ENCODE measurements around the gene PIGQ.

- no peak for TF ChIP-seq CTCF (IDR thresholded peaks at IDR 0.05; ENCODE audit: control extremely low read depth in 1 of 3, insufficient read depth in 1 of 3, low read depth in 1 of 3, low read length in 3 of 3)
- TF ChIP-seq USF2 (IDR thresholded peaks at IDR 0.05; ENCODE audit: low read length), result no peak
- TF ChIP-seq POLR2A (IDR thresholded peaks at IDR 0.05; ENCODE audit: control extremely low read depth in 1 of 2, low read depth in 2 of 2, low read length in 2 of 2), result no peak
- no peak for TF ChIP-seq TAF1 (IDR thresholded peaks at IDR 0.05; ENCODE audit: low read depth, low read length)
- TF ChIP-seq JUND (IDR thresholded peaks at IDR 0.05; ENCODE audit: low read length), result no peak
- TF ChIP-seq PHF8 (conservative IDR thresholded peaks at IDR 0.05; ENCODE audit: low read depth, low read length), result no peak
- no peak for TF ChIP-seq POLR2AphosphoS5 (IDR thresholded peaks at IDR 0.05; ENCODE audit: low read depth, low read length)
- no peak for TF ChIP-seq MAX (IDR thresholded peaks at IDR 0.05)
- TF ChIP-seq RFX5 (IDR thresholded peaks at IDR 0.05; ENCODE audit: borderline replicate concordance, low read depth, low read length), result no peak
- no peak for TF ChIP-seq ASH2L (IDR thresholded peaks at IDR 0.05; ENCODE audit: low read length)
- no peak for TF ChIP-seq YY1 (IDR thresholded peaks at IDR 0.05; ENCODE audit: low read depth, low read length)
- no peak for TF ChIP-seq SP1 (IDR thresholded peaks at IDR 0.05; ENCODE audit: low read depth, low read length)
- no peak for TF ChIP-seq ZNF274 (IDR thresholded peaks at IDR 0.05; ENCODE audit: borderline replicate concordance, extremely low read depth, low read length)
- no peak for TF ChIP-seq SRF (IDR thresholded peaks at IDR 0.05; ENCODE audit: low read depth, low read length)
Measured at GRCh38 chr16:609316-609715, 39.5 kb downstream of the PIGQ start.

All from H1 (cell line).